Hepatic stellate cell (primary cell): ENCODE data around the gene TGIF2LY.
"Not testable (repeated sequence)": the region's sequence is repeated elsewhere in the genome, so short reads cannot be mapped to it uniquely, and the experiment has no call there.

Experiments used
- DNase-seq: peaks from one replicate; pipeline ENCODE4 v3.0.0; 2011; ENCODE audit warnings: low spot score

The TGIF2LY gene

DNA sequence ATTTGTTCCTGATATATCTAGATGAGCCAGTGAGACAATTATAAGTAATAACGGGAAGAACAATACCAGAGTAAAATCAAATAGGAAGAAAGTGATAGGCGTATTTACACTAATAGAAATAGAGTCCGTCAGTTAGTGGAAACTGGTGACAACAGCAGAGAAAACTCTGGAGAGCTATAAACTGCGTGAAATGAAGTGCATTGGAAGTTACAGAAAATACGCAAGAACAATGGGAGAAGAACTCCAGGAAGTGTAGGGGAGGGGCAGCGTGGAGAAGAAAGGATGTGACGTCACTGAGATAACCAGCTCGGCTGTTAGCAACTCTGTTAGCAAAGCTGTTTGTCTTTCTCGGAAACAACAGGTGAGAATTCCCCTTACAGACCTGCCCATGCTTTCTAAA is at the start of gene TGIF2LY:
Gene TGIF2LY, plus strand, starts transcription at position 301 of the 400 bp plus-strand sequence. CDS start 178 bp downstream, outside the sequence.
- DNase-seq = not testable (repeated sequence)
